ENCODE measurements around the gene CD248.

DNA sequence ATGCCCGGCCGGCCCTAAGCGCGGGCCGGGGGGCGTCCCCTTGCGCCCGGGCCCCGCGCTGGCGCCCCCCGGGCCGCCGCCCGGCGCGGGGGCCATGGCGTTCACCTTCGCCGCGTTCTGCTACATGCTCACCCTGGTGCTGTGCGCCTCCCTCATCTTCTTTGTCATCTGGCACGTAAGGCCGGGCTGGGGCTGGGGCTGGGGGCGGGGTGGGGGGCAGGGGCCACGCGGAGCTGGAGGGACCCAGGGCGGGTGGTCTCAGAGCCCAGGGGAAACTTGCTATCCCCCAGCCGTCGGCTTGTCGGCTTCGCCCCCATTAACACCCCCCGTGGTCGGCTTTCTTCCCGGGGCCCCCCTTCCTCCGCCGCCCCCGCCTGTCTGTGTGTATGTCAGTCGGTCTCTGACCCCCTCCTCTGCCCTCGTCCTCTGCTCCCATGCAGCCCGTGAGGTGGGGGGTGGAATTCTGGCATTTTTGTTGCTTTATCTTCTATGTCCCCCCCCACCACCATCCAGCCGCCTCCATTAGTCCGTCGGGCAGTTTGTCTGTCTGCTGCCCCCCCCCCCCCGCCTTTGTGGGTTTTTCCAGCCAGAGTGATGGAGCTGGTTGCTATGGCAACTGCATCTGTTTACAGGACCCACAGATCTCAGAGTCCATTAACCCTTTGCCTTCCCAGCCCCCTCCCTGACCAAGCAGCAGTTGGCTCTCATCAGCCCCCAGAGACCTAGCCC is 38.3 kb downstream of the CD248 start:
- TF ChIP-seq, protein P1, sequence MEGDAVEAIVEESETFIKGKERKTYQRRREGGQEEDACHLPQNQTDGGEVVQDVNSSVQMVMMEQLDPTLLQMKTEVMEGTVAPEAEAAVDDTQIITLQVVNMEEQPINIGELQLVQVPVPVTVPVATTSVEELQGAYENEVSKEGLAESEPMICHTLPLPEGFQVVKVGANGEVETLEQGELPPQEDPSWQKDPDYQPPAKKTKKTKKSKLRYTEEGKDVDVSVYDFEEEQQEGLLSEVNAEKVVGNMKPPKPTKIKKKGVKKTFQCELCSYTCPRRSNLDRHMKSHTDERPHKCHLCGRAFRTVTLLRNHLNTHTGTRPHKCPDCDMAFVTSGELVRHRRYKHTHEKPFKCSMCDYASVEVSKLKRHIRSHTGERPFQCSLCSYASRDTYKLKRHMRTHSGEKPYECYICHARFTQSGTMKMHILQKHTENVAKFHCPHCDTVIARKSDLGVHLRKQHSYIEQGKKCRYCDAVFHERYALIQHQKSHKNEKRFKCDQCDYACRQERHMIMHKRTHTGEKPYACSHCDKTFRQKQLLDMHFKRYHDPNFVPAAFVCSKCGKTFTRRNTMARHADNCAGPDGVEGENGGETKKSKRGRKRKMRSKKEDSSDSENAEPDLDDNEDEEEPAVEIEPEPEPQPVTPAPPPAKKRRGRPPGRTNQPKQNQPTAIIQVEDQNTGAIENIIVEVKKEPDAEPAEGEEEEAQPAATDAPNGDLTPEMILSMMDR (IDR thresholded peaks at IDR 0.05) = no peak
- TF ChIP-seq MYC (IDR thresholded peaks at IDR 0.05; ENCODE audit: borderline replicate concordance, low read length) = no peak
- no peak for TF ChIP-seq RAD21 (conservative IDR thresholded peaks at IDR 0.05 in 1 of 2, IDR thresholded peaks at IDR 0.05 in 1 of 2)
- no peak for TF ChIP-seq POLR2A (IDR thresholded peaks at IDR 0.05; ENCODE audit: low read length)
- no peak for TF ChIP-seq E2F6 (IDR thresholded peaks at IDR 0.05; ENCODE audit: borderline replicate concordance, low read depth)
- TF ChIP-seq, protein P2, sequence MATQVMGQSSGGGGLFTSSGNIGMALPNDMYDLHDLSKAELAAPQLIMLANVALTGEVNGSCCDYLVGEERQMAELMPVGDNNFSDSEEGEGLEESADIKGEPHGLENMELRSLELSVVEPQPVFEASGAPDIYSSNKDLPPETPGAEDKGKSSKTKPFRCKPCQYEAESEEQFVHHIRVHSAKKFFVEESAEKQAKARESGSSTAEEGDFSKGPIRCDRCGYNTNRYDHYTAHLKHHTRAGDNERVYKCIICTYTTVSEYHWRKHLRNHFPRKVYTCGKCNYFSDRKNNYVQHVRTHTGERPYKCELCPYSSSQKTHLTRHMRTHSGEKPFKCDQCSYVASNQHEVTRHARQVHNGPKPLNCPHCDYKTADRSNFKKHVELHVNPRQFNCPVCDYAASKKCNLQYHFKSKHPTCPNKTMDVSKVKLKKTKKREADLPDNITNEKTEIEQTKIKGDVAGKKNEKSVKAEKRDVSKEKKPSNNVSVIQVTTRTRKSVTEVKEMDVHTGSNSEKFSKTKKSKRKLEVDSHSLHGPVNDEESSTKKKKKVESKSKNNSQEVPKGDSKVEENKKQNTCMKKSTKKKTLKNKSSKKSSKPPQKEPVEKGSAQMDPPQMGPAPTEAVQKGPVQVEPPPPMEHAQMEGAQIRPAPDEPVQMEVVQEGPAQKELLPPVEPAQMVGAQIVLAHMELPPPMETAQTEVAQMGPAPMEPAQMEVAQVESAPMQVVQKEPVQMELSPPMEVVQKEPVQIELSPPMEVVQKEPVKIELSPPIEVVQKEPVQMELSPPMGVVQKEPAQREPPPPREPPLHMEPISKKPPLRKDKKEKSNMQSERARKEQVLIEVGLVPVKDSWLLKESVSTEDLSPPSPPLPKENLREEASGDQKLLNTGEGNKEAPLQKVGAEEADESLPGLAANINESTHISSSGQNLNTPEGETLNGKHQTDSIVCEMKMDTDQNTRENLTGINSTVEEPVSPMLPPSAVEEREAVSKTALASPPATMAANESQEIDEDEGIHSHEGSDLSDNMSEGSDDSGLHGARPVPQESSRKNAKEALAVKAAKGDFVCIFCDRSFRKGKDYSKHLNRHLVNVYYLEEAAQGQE (IDR thresholded peaks at IDR 0.05) = no peak
